ENCODE results near the gene CSH2. TPM values are rescaled to one million over a fixed set of nuclear protein-coding genes. Genes with fewer than 3 reads are reported as not detected.

The CSH2 gene
- polyA plus RNA-seq, 2 of the 4 experiments (the other 2 are of a cell fraction), result not detected

DNA sequence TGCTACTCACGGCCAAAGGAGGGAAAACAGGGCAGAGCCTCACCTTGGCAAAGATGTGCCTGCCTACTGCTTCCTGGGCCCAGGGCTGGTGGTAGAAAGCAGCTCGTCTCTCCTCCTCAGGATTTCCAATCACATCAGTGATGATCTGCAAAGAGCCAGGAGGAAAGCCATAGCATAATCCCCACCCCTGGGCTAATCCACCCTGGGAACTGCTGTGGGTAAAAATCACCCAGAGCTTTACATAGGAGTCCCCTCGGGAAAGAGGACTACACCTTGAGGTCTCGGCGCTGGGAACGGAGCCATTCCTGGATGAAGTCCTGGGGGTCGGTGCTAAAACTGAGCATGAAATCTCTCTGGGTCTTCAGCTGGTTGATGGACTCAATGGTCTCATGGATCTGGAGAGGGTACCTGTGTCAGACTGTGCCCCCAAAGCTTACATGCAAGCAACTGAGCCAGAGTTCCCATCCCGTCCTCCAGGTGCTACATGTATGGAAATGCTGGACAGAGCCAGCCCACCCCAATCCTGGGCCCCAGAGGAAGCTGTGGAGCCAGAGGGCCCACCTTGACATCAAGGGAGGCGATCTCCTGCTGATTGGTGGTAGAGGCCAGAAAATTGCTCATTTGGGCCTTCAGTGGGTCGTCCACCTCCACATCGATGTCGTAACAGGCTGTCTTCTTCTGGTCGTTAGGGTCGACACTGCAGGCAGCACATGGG is 40.3 kb downstream of the CSH2 start:
- ChIA-PET CTCF (interaction anchor here (0.8 to 4.5 kb wide), 12 partner anchors 7 to 110 kb away, joined by 3 to 29 read pairs (median 4); partner anchors contain the start of genes PSMC5 and SMARCD2), POLR2A (interaction anchor here (1.9 kb wide), 1 partner anchor 10 kb away, joined by 11 read pairs; no protein-coding TSS in a partner anchor)
- FAIRE-seq, result no peak

GRCh38 chr17:63832455-63832854 is 41.0 kb downstream of the CSH2 start:
- CTCF ChIA-PET, result interaction anchor here (0.8 to 4.5 kb wide), 6 partner anchors 9 to 97 kb away, joined by 3 to 23 read pairs (median 4); partner anchors contain the start of gene SMARCD2
- no peak overlapping the region for H3K4me2 ChIP-seq
- peaks cover 20% of the 10 kb centered on the region; the same call in 2 of the 3 replicates for H3K4me1 ChIP-seq
- POLR2A ChIA-PET, result no interaction called here
- ATAC-seq (peak; percentile 6 to 30; a peak in 3 of 6 replicates), DNase-seq (ENCODE audit: low read depth in 1 of 2, low spot score in 1 of 2) (no peak), FAIRE-seq (no peak)
- TF ChIP-seq MAZ (IDR thresholded peaks at IDR 0.05; ENCODE audit: borderline replicate concordance, low read depth, low read length) (no peak), KDM1A (IDR thresholded peaks at IDR 0.05; ENCODE audit: low read depth) (no peak), PHF8 (IDR thresholded peaks at IDR 0.05; ENCODE audit: borderline replicate concordance, low read depth) (no peak), HOXA7 (CRISPR knock-in tag; IDR thresholded peaks at IDR 0.05) (no peak)
- H3K4me3 ChIP-seq, result no peak overlapping the region
- no peaks in the 10 kb centered on the region for H3K9me3 ChIP-seq
- 90% methylated on average over 2 of the region's 2 CpGs for WGBS (ENCODE audit: missing lambda C conversion rate)
- H3K27ac ChIP-seq, result no peak overlapping the region

More for the DNA sequence above, 40.3 kb downstream of the CSH2 start:
- Histone ChIP-seq H3K4me2 (no peak overlapping the region), H3K9me3 (no peaks in the 10 kb centered on the region), H3K4me3 (no peak overlapping the region), H3K27ac (no peak overlapping the region), H3K4me1 (peaks cover 19% of the 10 kb centered on the region; the same call in 2 of the 3 replicates)
- TF ChIP-seq POLR2AphosphoS2 (conservative IDR thresholded peaks at IDR 0.05; ENCODE audit: low read length), result peak; percentile 48
- TF ChIP-seq RARB (CRISPR knock-in tag; IDR thresholded peaks at IDR 0.05), result no peak
- WGBS (ENCODE audit: missing lambda C conversion rate), result 92% methylated on average over 14 of the region's 14 CpGs
- no peak for ATAC-seq
- DNase-seq (ENCODE audit: low read depth in 1 of 2, low spot score in 1 of 2), result no peak

DNA sequence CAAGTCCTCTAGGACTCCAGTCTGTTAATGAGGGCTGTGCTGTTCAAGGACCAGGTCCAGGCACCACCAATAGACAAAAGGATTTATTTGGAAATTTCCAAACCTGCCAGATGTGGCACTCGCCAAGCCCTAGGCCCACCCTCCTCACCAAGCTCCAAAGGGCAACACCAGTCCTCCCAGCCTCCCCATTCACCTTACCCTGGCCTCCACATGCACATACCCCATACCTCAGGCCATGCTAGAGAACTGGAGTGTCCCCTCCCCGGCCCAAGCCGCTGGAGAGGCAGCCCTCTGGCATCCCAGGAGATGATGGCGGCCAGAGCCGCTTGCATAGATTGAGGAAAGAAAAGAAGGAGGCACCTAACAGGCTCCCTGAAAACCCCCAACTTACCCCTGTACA is 41.5 kb downstream of the CSH2 start:
- CTCF ChIA-PET, result interaction anchor here (0.8 to 4.8 kb wide), 5 partner anchors 10 to 96 kb away, joined by 3 to 33 read pairs (median 4); partner anchors contain the start of gene SMARCD2
- no peak for FAIRE-seq
- no peaks in the 10 kb centered on the region for H3K9me3 ChIP-seq
- peaks cover 20% of the 10 kb centered on the region; the same call in 2 of the 3 replicates for H3K4me1 ChIP-seq
- no peak for TF ChIP-seq PHF8 (IDR thresholded peaks at IDR 0.05; ENCODE audit: borderline replicate concordance, low read depth)
- no peak for TF ChIP-seq RNF2 (IDR thresholded peaks at IDR 0.05; ENCODE audit: borderline replicate concordance, low read depth)
- no peak for TF ChIP-seq NPAS2 (CRISPR knock-in tag; IDR thresholded peaks at IDR 0.05; ENCODE audit: borderline replicate concordance)
- TF ChIP-seq ZC3H11A (IDR thresholded peaks at IDR 0.05), result no peak
- TF ChIP-seq SMC3 (IDR thresholded peaks at IDR 0.05), result no peak
- no peak for TF ChIP-seq KDM5A (IDR thresholded peaks at IDR 0.05)
- no peak for TF ChIP-seq EHF (CRISPR knock-in tag; IDR thresholded peaks at IDR 0.05)
- TF ChIP-seq RARB (CRISPR knock-in tag; IDR thresholded peaks at IDR 0.05), result no peak
- TF ChIP-seq POLR2A (IDR thresholded peaks at IDR 0.05; ENCODE audit: low read length), result no peak
- TF ChIP-seq POLR2AphosphoS2 (conservative IDR thresholded peaks at IDR 0.05; ENCODE audit: low read length), result no peak
- no peak for TF ChIP-seq SREBF2 (IDR thresholded peaks at IDR 0.05)
- TF ChIP-seq HDAC2 (IDR thresholded peaks at IDR 0.05), result no peak
- 95% methylated on average over 5 of the region's 5 CpGs for WGBS (ENCODE audit: missing lambda C conversion rate)
- no peak overlapping the region for H3K27ac ChIP-seq
- no peak for DNase-seq (ENCODE audit: low read depth in 1 of 2, low spot score in 1 of 2)
- POLR2A ChIA-PET, result no interaction called here
- H3K4me2 ChIP-seq, result no peak overlapping the region
- no peak overlapping the region for H3K4me3 ChIP-seq
- ATAC-seq, result no peak

DNA sequence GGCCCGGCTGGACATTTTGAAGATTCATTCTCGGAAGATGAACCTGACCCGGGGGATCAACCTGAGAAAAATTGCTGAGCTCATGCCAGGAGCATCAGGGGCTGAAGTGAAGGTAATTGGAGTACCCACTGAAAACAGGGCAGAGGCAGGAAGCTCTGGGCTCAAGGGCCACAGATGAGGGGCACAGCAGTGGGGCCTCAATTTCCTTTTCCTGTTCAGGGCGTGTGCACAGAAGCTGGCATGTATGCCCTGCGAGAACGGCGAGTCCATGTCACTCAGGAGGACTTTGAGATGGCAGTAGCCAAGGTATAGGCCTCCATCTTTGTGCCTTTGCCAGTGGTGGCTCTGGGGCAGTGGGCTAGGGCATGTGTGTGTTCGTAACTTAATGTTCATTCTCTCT is 42.0 kb downstream of the CSH2 start:
- DNase-seq (ENCODE audit: low read depth in 1 of 2, low spot score in 1 of 2) (no peak), FAIRE-seq (no peak), ATAC-seq (no peak)
- H3K4me1 ChIP-seq, result peaks cover 20% of the 10 kb centered on the region; the same call in 2 of the 3 replicates
- ChIA-PET POLR2A (no interaction called here), CTCF (interaction anchor here (1.0 to 4.8 kb wide), 5 partner anchors 7 to 21 kb away, joined by 3 to 33 read pairs (median 16); partner anchors contain the start of gene SMARCD2)
- H3K4me2 ChIP-seq, result no peak overlapping the region
- 89% methylated on average over 8 of the region's 8 CpGs for WGBS (ENCODE audit: missing lambda C conversion rate)
- H3K27ac ChIP-seq, result no peak overlapping the region
- H3K4me3 ChIP-seq, result no peak overlapping the region
- H3K9me3 ChIP-seq, result no peaks in the 10 kb centered on the region
- no peak for TF ChIP-seq HDAC2 (IDR thresholded peaks at IDR 0.05)
- TF ChIP-seq BHLHE40 (IDR thresholded peaks at IDR 0.05; ENCODE audit: low read depth, low read length), result no peak
- no peak for TF ChIP-seq ZSCAN20 (CRISPR knock-in tag; IDR thresholded peaks at IDR 0.05)
- TF ChIP-seq RCOR1 (IDR thresholded peaks at IDR 0.05; ENCODE audit: low read depth, low read length), result no peak
- TF ChIP-seq HOXB13 (CRISPR knock-in tag; IDR thresholded peaks at IDR 0.05; ENCODE audit: low read depth), result no peak
- TF ChIP-seq NR3C1 (IDR thresholded peaks at IDR 0.05), result no peak
- TF ChIP-seq RFX5 (IDR thresholded peaks at IDR 0.05), result no peak
- TF ChIP-seq ZNF302 (CRISPR knock-in tag; IDR thresholded peaks at IDR 0.05), result no peak
